CD4-positive, alpha-beta T cell treated with Interleukin-15 for 4 hours (primary cell): ENCODE results near the gene PTGER3.

Experiments used
- DNase-seq: peaks from one replicate; pipeline ENCODE4 v3.0.0-alpha.2; 2020; ENCODE audit warnings: low spot score

The PTGER3 gene

GRCh38 chr1:71049951-71050598 lies 2.5 kb upstream of the PTGER3 start:
- peak; percentile 63 for DNase-seq

GRCh38 chr1:71046891-71047634 lies 553 bp downstream of the PTGER3 start:
- peak; percentile 7 for DNase-seq

GRCh38 chr1:71045463-71046028 lies 2.1 kb downstream of the PTGER3 start:
- no peak for DNase-seq

GRCh38 chr1:71044833-71045232 lies 2.8 kb downstream of the PTGER3 start:
- no peak for DNase-seq

GRCh38 chr1:71043065-71043464 lies 4.6 kb downstream of the PTGER3 start:
- DNase-seq, result no peak

GRCh38 chr1:71041806-71042205 lies 5.8 kb downstream of the PTGER3 start:
- no peak for DNase-seq

- DNase-seq, result no peak
Observed at GRCh38 chr1:71039661-71040262, 7.9 kb downstream of the PTGER3 start.

- no peak for DNase-seq
Observed at GRCh38 chr1:71038942-71039341, 8.7 kb downstream of the PTGER3 start.

GRCh38 chr1:71037829-71038620 lies 9.6 kb downstream of the PTGER3 start:
- DNase-seq, result no peak

GRCh38 chr1:71037066-71037465 lies 10.6 kb downstream of the PTGER3 start:
- no peak for DNase-seq

GRCh38 chr1:71033136-71033535 lies 14.5 kb downstream of the PTGER3 start:
- no peak for DNase-seq

GRCh38 chr1:71031426-71031825 lies 16.2 kb downstream of the PTGER3 start:
- DNase-seq, result no peak

GRCh38 chr1:71030026-71030425 lies 17.6 kb downstream of the PTGER3 start:
- no peak for DNase-seq

GRCh38 chr1:71028981-71029380 lies 18.6 kb downstream of the PTGER3 start:
- DNase-seq, result no peak

- DNase-seq, result no peak
Observed at GRCh38 chr1:71027991-71028390, 19.6 kb downstream of the PTGER3 start.

- no peak for DNase-seq
Observed at GRCh38 chr1:71026093-71026492, 21.5 kb downstream of the PTGER3 start.

GRCh38 chr1:71023515-71023914 lies 24.1 kb downstream of the PTGER3 start:
- no peak for DNase-seq

GRCh38 chr1:71019233-71019969 lies 28.2 kb downstream of the PTGER3 start:
- DNase-seq, result no peak

GRCh38 chr1:71018791-71019190 lies 28.8 kb downstream of the PTGER3 start:
- no peak for DNase-seq

- no peak for DNase-seq
Observed at GRCh38 chr1:71015745-71016144, 31.9 kb downstream of the PTGER3 start.

- no peak for DNase-seq
Observed at GRCh38 chr1:71014178-71014579, 33.4 kb downstream of the PTGER3 start.
